ENCODE measurements around the gene RNF111. TPM values are rescaled to one million over a fixed set of nuclear protein-coding genes. Genes with fewer than 3 reads are reported as not detected.
A peak's percentile ranks its signal among the peaks of the same experiment; 100 is the strongest.
"Not testable (repeated sequence)": the region's sequence is repeated elsewhere in the genome, so short reads cannot be mapped to it uniquely, and the experiment has no call there.

The RNF111 gene
- total RNA-seq, 2 donors from 2014 or later = 21.8 to 31.4 TPM

DNA sequence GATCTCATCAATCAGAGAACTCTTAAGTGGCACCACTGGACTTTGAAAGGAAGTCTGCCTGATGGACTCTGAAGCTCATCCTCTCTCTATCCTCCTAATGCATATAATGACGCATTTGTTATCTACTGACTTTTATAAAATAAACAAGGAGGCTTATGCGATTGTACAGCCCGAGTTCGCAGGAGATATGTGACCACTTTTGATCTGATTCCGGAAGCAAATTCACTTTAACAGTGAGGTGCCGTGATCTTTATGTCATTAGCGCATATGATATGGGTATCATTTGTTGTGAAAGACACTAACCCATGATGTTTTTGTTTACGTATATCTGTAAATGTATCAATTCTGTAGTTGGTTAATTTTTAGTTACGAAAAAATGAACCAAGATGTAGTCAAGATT lies 427 bp upstream of the RNF111 start:
- Histone ChIP-seq H3K27me3 (no peaks in the 10 kb centered on the region), H3K36me3 (no peaks in the 10 kb centered on the region), H3K9me3 (no peaks in the 10 kb centered on the region), H3K4me1 (no peaks in the 10 kb centered on the region), H3K9ac (ENCODE audit: low read depth in 2 of 2, low read length in 2 of 2) (peak overlapping the region in 1 of 2 donors; percentile 85), H3K27ac (peak overlapping the region; percentile 95), H3K4me3 (peak overlapping the region; percentile 93)
- TF ChIP-seq CTCF (IDR thresholded peaks at IDR 0.05) = no peak
- DNase-seq = no peak
- intact Hi-C loops (cut with DNase I) = no loop called here

- H3K4me3 ChIP-seq = peak overlapping the region; percentile 93
- intact Hi-C loops (cut with DNase I) = no loop called here
- no peaks in the 10 kb centered on the region for H3K4me1 ChIP-seq
- no peaks in the 10 kb centered on the region for H3K9me3 ChIP-seq
- TF ChIP-seq CTCF (IDR thresholded peaks at IDR 0.05) = no peak
- DNase-seq = peak; percentile 80
- peak overlapping the region; percentile 72 to 85 for H3K9ac ChIP-seq (ENCODE audit: low read depth in 2 of 2, low read length in 2 of 2)
- H3K27me3 ChIP-seq = no peaks in the 10 kb centered on the region
- H3K36me3 ChIP-seq = no peaks in the 10 kb centered on the region
- peak overlapping the region; percentile 95 for H3K27ac ChIP-seq
Observed at GRCh38 chr15:58988006-58988785, 733 bp downstream of the RNF111 start.

GRCh38 chr15:58992181-58992580 lies 4.7 kb downstream of the RNF111 start:
- Histone ChIP-seq H3K9me3 (no peaks in the 10 kb centered on the region), H3K4me1 (no peaks in the 10 kb centered on the region)
- intact Hi-C loops (cut with DNase I) = no loop called here

GRCh38 chr15:58994906-58995453 lies 7.5 kb downstream of the RNF111 start:
- no peak for TF ChIP-seq CTCF (IDR thresholded peaks at IDR 0.05)
- Histone ChIP-seq H3K4me3 (no peak overlapping the region), H3K4me1 (no peaks in the 10 kb centered on the region), H3K27me3 (no peaks in the 10 kb centered on the region), H3K36me3 (no peaks in the 10 kb centered on the region), H3K9ac (ENCODE audit: low read depth in 2 of 2, low read length in 2 of 2) (no peak overlapping the region), H3K27ac (no peak overlapping the region), H3K9me3 (no peaks in the 10 kb centered on the region)
- no peak for DNase-seq
- intact Hi-C loops (cut with DNase I) = no loop called here

More at GRCh38 chr15:58992181-58992580, 4.7 kb downstream of the RNF111 start:
- DNase-seq = no peak
- no peak overlapping the region for H3K27ac ChIP-seq
- TF ChIP-seq CTCF (IDR thresholded peaks at IDR 0.05) = no peak
- H3K27me3 ChIP-seq = no peaks in the 10 kb centered on the region
- no peak overlapping the region for H3K4me3 ChIP-seq
- no peak overlapping the region for H3K9ac ChIP-seq (ENCODE audit: low read depth in 2 of 2, low read length in 2 of 2)
- no peaks in the 10 kb centered on the region for H3K36me3 ChIP-seq

DNA sequence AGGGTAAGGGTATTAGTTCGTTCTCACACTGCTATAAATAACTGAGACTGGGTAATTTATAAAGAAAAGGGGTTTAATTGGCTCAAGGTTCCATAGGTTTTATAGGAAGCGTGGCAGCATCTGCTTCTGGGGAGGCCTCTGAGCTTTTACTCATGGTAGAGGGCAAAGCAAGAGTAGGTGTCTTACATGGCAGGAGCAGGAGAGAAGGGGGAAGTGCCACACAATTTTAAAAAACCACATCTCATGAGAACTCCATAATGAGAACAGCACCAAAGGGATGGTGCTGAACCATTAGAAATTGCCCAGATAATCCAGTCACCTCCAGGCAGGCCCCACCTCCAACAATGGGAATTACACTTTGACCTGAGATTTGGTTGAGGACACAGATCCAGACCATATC lies 12.2 kb downstream of the RNF111 start:
- Histone ChIP-seq H3K9ac (ENCODE audit: low read depth in 2 of 2, low read length in 2 of 2) (no peak overlapping the region), H3K36me3 (no peaks in the 10 kb centered on the region), H3K4me1 (no peaks in the 10 kb centered on the region), H3K4me3 (no peak overlapping the region), H3K27me3 (no peaks in the 10 kb centered on the region), H3K9me3 (no peaks in the 10 kb centered on the region), H3K27ac (no peak overlapping the region)
- DNase-seq = no peak
- intact Hi-C loops (cut with DNase I) = no loop called here
- no peak for TF ChIP-seq CTCF (IDR thresholded peaks at IDR 0.05)

- DNase-seq; H3K36me3 ChIP-seq; H3K9me3 ChIP-seq; H3K4me1 ChIP-seq; H3K27ac ChIP-seq; intact Hi-C loops (cut with DNase I); H3K9ac ChIP-seq (ENCODE audit: low read depth in 2 of 2, low read length in 2 of 2); H3K27me3 ChIP-seq; H3K4me3 ChIP-seq: not testable (repeated sequence)
Observed at GRCh38 chr15:59000251-59000650, 12.8 kb downstream of the RNF111 start.
